Anterior cingulate cortex (tissue), 58 donors: ENCODE measurements around the gene PIGS.
"Not testable (repeated sequence)": the region's sequence is repeated elsewhere in the genome, so short reads cannot be mapped to it uniquely, and the experiment has no call there.

Experiments
- DNase-seq, 58 donors: peaks; one replicate each; lab custom pipeline; 2025; lab: John Stamatoyannopoulos, UW

PIGS gene

GRCh38 chr17:28571361-28572122, at the start of gene PIGS:
Gene PIGS, minus strand, starts transcription at chr17:28571524. Its CDS starts 28 bp downstream, at chr17:28571496.
- DNase-seq: peak; percentile 76 to 98 (median 94)

- DNase-seq: no peak
These were observed 48.7 kb upstream of the PIGS start for GRCh38 chr17:28620010-28620409.

- DNase-seq: no peak
These were observed 47.1 kb upstream of the PIGS start for GRCh38 chr17:28618464-28618863.

- no peak for DNase-seq
These were observed 45.0 kb upstream of the PIGS start for GRCh38 chr17:28616281-28616680.

GRCh38 chr17:28615260-28615940, 44.1 kb upstream of the PIGS start:
- DNase-seq: no peak

GRCh38 chr17:28613931-28614381, 42.6 kb upstream of the PIGS start, which contains the start of gene RSKR:
Gene RSKR, minus strand, starts transcription at chr17:28614185. Its CDS starts 24 bp downstream, at chr17:28614161.
- DNase-seq: peak in 48 of 58 donors; percentile 4 to 78 (median 41)

GRCh38 chr17:28612936-28613872, 41.9 kb upstream of the PIGS start:
- peak in 24 of 58 donors; percentile 1 to 40 (median 16) for DNase-seq

- DNase-seq: no peak
These were observed 41.2 kb upstream of the PIGS start for GRCh38 chr17:28612531-28612930.

GRCh38 chr17:28610376-28610775, 39.1 kb upstream of the PIGS start:
- DNase-seq: no peak

GRCh38 chr17:28604031-28604430, 32.7 kb upstream of the PIGS start:
- DNase-seq: not testable (repeated sequence)

GRCh38 chr17:28599311-28600184, 28.2 kb upstream of the PIGS start:
- DNase-seq: peak in 45 of 58 donors; percentile 25 to 75 (median 44)

- DNase-seq: peak; percentile 32 to 92 (median 81)
These were observed 27.5 kb upstream of the PIGS start, which contains the start of gene SPAG5 for GRCh38 chr17:28598799-28599310. Gene SPAG5, minus strand, starts transcription at chr17:28599025. Its CDS starts 79 bp downstream, at chr17:28598946.

- no peak for DNase-seq
These were observed 27.1 kb upstream of the PIGS start for GRCh38 chr17:28598389-28598788.

GRCh38 chr17:28597606-28598383, 26.5 kb upstream of the PIGS start:
- DNase-seq: no peak

- no peak for DNase-seq
These were observed 20.9 kb upstream of the PIGS start for GRCh38 chr17:28592260-28592659.

- no peak for DNase-seq
These were observed 14.5 kb upstream of the PIGS start for GRCh38 chr17:28585851-28586250.

- no peak for DNase-seq
These were observed 13.1 kb upstream of the PIGS start for GRCh38 chr17:28584434-28584833.

GRCh38 chr17:28582513-28582912, 11.2 kb upstream of the PIGS start:
- DNase-seq: no peak
